K562 (cell line): ENCODE results near the gene DDR1. TPM values are rescaled to one million over a fixed set of nuclear protein-coding genes. Genes with fewer than 3 reads are reported as not detected.

Experiments
- ATAC-seq: fragments of 200-7000 bp; cut with Tn5 transposase; 3 replicates; pipeline ENCODE4 v1.9.1; 2020; ENCODE audit warnings: moderate library complexity
- BruUV-seq: library from RNA; stranded (reverse); fragments of 400-500 nt; replicated peaks from 2 replicates; lab custom pipeline; 2021; lab: Mats Ljungman, UMichigan
- CTCF ChIA-PET: fragments of 300-600 bp; formaldehyde crosslinking; extraction: SDS; loops from one replicate; lab custom pipeline; 2021; ENCODE audit warnings: low intra/inter-chr PET ratio; lab: Yijun Ruan, JAX
- POLR2A ChIA-PET: fragments of 300-600, 350-650 bp; sonication (Branson Sonifier 250); formaldehyde crosslinking; extraction: SDS; loops from one replicate; lab custom pipeline; 2021; ENCODE audit warnings: antibody characterized with exemption, inconsistent platforms; lab: Yijun Ruan, JAX
- DNase-seq, 4 experiments: peaks; one replicate each; pipeline versions ENCODE4 v3.0.0 to v3.0.0-alpha.2; 2011 to 2018; ENCODE audit warnings: low spot score in 3 of 4, mixed read lengths in 3 of 4; ENCODE audit errors: extremely low read depth in 1 of 4
- FAIRE-seq: peaks from 2 replicates; lab custom pipeline; 2011; peaks lifted over from hg19 to GRCh38; lab: Jason Lieb, UNC
- H2AFZ ChIP-seq: 2 replicates; pipeline ENCODE4 v1.6.0; 2011; ENCODE audit warnings: low read depth, low read length, control low read depth, inconsistent platforms
- H3K27ac ChIP-seq: fragments of 200-600 bp; 3 replicates; pipeline ENCODE4 v1.8.0; 2011; ENCODE audit warnings: low read depth, mild to moderate bottlenecking, control low read depth, inconsistent platforms, low read length, moderate library complexity, mixed read lengths; ENCODE audit errors: extremely low read depth
- H3K27me3 ChIP-seq, 2 experiments: fragments of 300-600 bp in 1 of 2; 2 replicates in 1 of 2; 3 replicates in 1 of 2; pipeline versions ENCODE4 v1.6.0 to v1.8.0; 2011; ENCODE audit warnings: inconsistent platforms in 2 of 2, low read length in 2 of 2, mild to moderate bottlenecking in 1 of 2, mixed read lengths in 1 of 2, moderate library complexity in 1 of 2; ENCODE audit not compliant: control insufficient read depth in 2 of 2, insufficient read depth in 2 of 2
- H3K36me3 ChIP-seq: fragments of 300-600 bp; 3 replicates; pipeline ENCODE4 v1.8.0; 2011; ENCODE audit warnings: mild to moderate bottlenecking, low read length, inconsistent platforms; ENCODE audit not compliant: control insufficient read depth, insufficient read depth
- H3K4me1 ChIP-seq, 2 experiments: fragments of 200-600 bp in 1 of 2; replicated peaks in 1 of 2; 2 replicates in 1 of 2; 3 replicates in 1 of 2; pipeline versions ENCODE4 v1.5.1 to v1.8.0; 2011; ENCODE audit warnings: inconsistent platforms in 2 of 2, low read length in 2 of 2, mild to moderate bottlenecking in 1 of 2, mixed read lengths in 1 of 2, moderate library complexity in 1 of 2; ENCODE audit not compliant: control insufficient read depth in 2 of 2, insufficient read depth in 2 of 2
- H3K4me2 ChIP-seq: 2 replicates; pipeline ENCODE4 v1.6.1; 2011; ENCODE audit warnings: low read length, control low read depth, inconsistent platforms, mixed read lengths; ENCODE audit not compliant: insufficient read depth
- H3K4me3 ChIP-seq: fragments of 200-600 bp; sonication (generic), shearing (Covaris generic); 2 replicates; pipeline ENCODE4 v1.5.1; 2016; ENCODE audit warnings: control low read depth, inconsistent platforms
- H3K79me2 ChIP-seq: fragments of 200-600 bp; 3 replicates; pipeline ENCODE4 v1.8.0; 2011; ENCODE audit warnings: low read length, inconsistent platforms; ENCODE audit not compliant: control insufficient read depth, insufficient read depth
- H3K9ac ChIP-seq, 2 experiments: 2 replicates each; pipeline versions ENCODE4 v1.6.0 to v1.6.1; 2011; ENCODE audit warnings: low read depth in 2 of 2, low read length in 2 of 2, control low read depth in 1 of 2, inconsistent platforms in 1 of 2, mild to moderate bottlenecking in 1 of 2, mixed read lengths in 1 of 2; ENCODE audit not compliant: insufficient read depth in 1 of 2
- H3K9me1 ChIP-seq: one replicate; pipeline ENCODE4 v1.6.0; 2011; ENCODE audit warnings: inconsistent platforms, mild to moderate bottlenecking, low read length, moderate library complexity; ENCODE audit not compliant: control insufficient read depth, insufficient read depth
- H3K9me3 ChIP-seq: replicated peaks from 2 replicates; pipeline ENCODE4 v1.5.1; 2011; ENCODE audit warnings: low read depth, low read length, inconsistent platforms; ENCODE audit not compliant: control insufficient read depth, insufficient read depth
- H4K20me1 ChIP-seq: replicated peaks from 2 replicates; pipeline ENCODE4 v1.6.1; 2011; ENCODE audit warnings: low read length, inconsistent platforms, mixed read lengths; ENCODE audit not compliant: control insufficient read depth, insufficient read depth
- GTF3C2 ChIP-seq: IDR thresholded peaks from 3 replicates; pipeline ENCODE4 v1.6.1; 2011; ENCODE audit warnings: borderline replicate concordance, mild to moderate bottlenecking, moderate library complexity; ENCODE audit not compliant: insufficient read length; ENCODE audit errors: extremely low read depth
- TFE3 ChIP-seq: fragments of 450-650 bp; formaldehyde crosslinking; IDR thresholded peaks from 2 replicates; pipeline ENCODE4 v1.4.0; 2020; ENCODE audit warnings: mild to moderate bottlenecking, mixed read lengths
- TOE1 ChIP-seq, 2 experiments: fragments of 450-650 bp in 1 of 2; sonication (generic) in 1 of 2; formaldehyde crosslinking in 1 of 2; IDR thresholded peaks; 2 replicates each; pipeline versions ENCODE4 v1.7.1 to v1.8.0; 2016 to 2022; ENCODE audit warnings: borderline replicate concordance in 2 of 2, mild to moderate bottlenecking in 2 of 2, antibody characterized with exemption in 1 of 2, inconsistent platforms in 1 of 2, low read depth in 1 of 2, missing genetic modification reagents in 1 of 2, moderate library complexity in 1 of 2
- USF1 ChIP-seq: sonication (generic); formaldehyde crosslinking; IDR thresholded peaks from 2 replicates; pipeline ENCODE4 v1.9.0; 2022; ENCODE audit warnings: mild to moderate bottlenecking, missing genetic modification reagents
- ZNF263 ChIP-seq: sonication (generic); formaldehyde crosslinking; IDR thresholded peaks from 2 replicates; pipeline ENCODE4 v1.8.0; 2022; ENCODE audit warnings: mild to moderate bottlenecking, missing genetic modification reagents, borderline replicate concordance
- ZNF551 ChIP-seq: fragments of 250-450 bp; sonication (Bioruptor Pico); IDR thresholded peaks from 2 replicates; pipeline ENCODE4 v1.5.0; 2021; ENCODE audit warnings: mild to moderate bottlenecking, moderate library complexity
- WGBS: fragments of 100-300 bp; shearing (Covaris generic); methylation state at CpG from one replicate; pipeline ENCODE4 v1.1.6; 2016; ENCODE audit warnings: low coverage, mixed read lengths; ENCODE audit not compliant: insufficient coverage; ENCODE audit errors: missing lambda C conversion rate; 5-methylcytosine and 5-hydroxymethylcytosine counted together
- in situ Hi-C: fragments of 300-500 bp; cut with MboI; formaldehyde crosslinking; loops from 4 replicates; pipeline ENCODE4 v1.15.0; 2018; ENCODE audit warnings: inconsistent platforms, mixed read lengths
- intact Hi-C: fragments of 100-400 bp; cut with micrococcal nuclease; formaldehyde crosslinking; loops from 2 replicates; pipeline ENCODE4 v1.14.2; 2022
- polyA plus RNA-seq, 8 experiments: library from polyadenylated mRNA; depleted of rRNA in 4 of 8; stranded (reverse) in 5 of 8; unstranded in 3 of 8; fragments of >200 nt; fragmentation: Nextera tagmentation in 2 of 8; fragmentation: Illumina TruSeq in 1 of 8; extraction: Ambion mirVana in 2 of 8; extraction: Trizol in 1 of 8; gene quantifications; 2 replicates each; pipeline versions ENCODE4 v1.2.1 to v1.2.3, GENCODE V29; 2011 to 2014; ENCODE audit warnings: inconsistent platforms in 1 of 8, missing spikeins in 1 of 8
- total RNA-seq, 7 experiments: library from RNA; depleted of rRNA in 6 of 7; stranded (reverse); fragments of >200 nt in 6 of 7; fragmentation: Illumina TruSeq in 2 of 7; extraction: Trizol in 2 of 7; gene quantifications; 2 replicates each; pipeline versions ENCODE4 v1.2.1 to v1.2.3, GENCODE V29; 2011 to 2021; ENCODE audit warnings: low replicate concordance in 1 of 7

Gene DDR1
- total and polyA plus RNA-seq, 9 of the 15 experiments (the other 6 are each of a cell fraction or from before 2014, with no cell fraction given): 1.4 to 44.6 (median 12.2) TPM

- Histone ChIP-seq H3K27me3 (no peaks in the 10 kb centered on the region), H3K79me2 (no peaks in the 10 kb centered on the region), H3K4me2 (no peak overlapping the region), H3K27ac (no peak overlapping the region), H3K9me3 (peaks cover 4% of the 10 kb centered on the region), H4K20me1 (no peaks in the 10 kb centered on the region)
- in situ Hi-C loops: no loop called here
- 66% methylated on average over 4 of the region's 4 CpGs for WGBS
- no peak for ATAC-seq
- CTCF ChIA-PET: no interaction called here
- BruUV-seq: no TSS peak
- TF ChIP-seq TFE3 (CRISPR knock-in tag): peak; percentile 72
- peak; percentile 40; the same call in 1 of the 2 replicates for TF ChIP-seq ZNF263 (CRISPR knock-in tag)
- no peak for TF ChIP-seq GTF3C2
- peak; percentile 45; the same call in 1 of the 2 replicates for TF ChIP-seq USF1 (CRISPR knock-in tag)
- no peak for TF ChIP-seq ZNF551 (CRISPR knock-in tag)
- TF ChIP-seq TOE1 (IDR thresholded peaks at IDR 0.05; ENCODE audit: borderline replicate concordance): 0 out of 2 replicates have a peak, but pooled peaks have one; percentile 26
- no peak for TF ChIP-seq TOE1 (CRISPR knock-in tag; IDR thresholded peaks at IDR 0.05; ENCODE audit: borderline replicate concordance, low read depth)
- TF ChIP-seq, all 486 proteins: peak for 4
- DNase-seq (peak in 1 of 4 experiments; percentile 6), FAIRE-seq (no peak)
- H3K4me1 ChIP-seq: no peaks in the 10 kb centered on the region; a peak in 1 of 5 replicates
- H3K9ac ChIP-seq: no peak overlapping the region
- POLR2A ChIA-PET: interaction anchor here (0.6 to 1.0 kb wide), 2 partner anchors 30 to 47 kb away, joined by 4 read pairs; no protein-coding TSS in a partner anchor
- H3K4me3 ChIP-seq: no peak overlapping the region
- H3K36me3 ChIP-seq: no peaks in the 10 kb centered on the region
- H2AFZ ChIP-seq: no peak overlapping the region
- intact Hi-C loops: no loop called here
- no peaks in the 10 kb centered on the region for H3K9me1 ChIP-seq
Observed at GRCh38 chr6:30864325-30864724, 20.0 kb upstream of the DDR1 start.
